Adrenal gland (tissue), 12 donors: ENCODE results near the gene RFFL. TPM values are rescaled to one million over a fixed set of nuclear protein-coding genes. Genes with fewer than 3 reads are reported as not detected.

Experiments used
- DNase-seq, 7 donors: peaks; one replicate each; pipeline ENCODE4 v3.0.0-alpha.2; 2019 to 2020
- H3K27ac ChIP-seq, 5 donors: fragments of 200-600 bp; sonication (generic) in 4 of 5; 1 replicate in 3 of 5; 2 replicates in 2 of 5; pipeline versions ENCODE4 v1.5.1 to v1.8.0; 2016 to 2020; ENCODE audit warnings: mild to moderate bottlenecking in 1 of 5
- H3K27me3 ChIP-seq: fragments of 200-600 bp; 2 replicates; pipeline ENCODE4 v1.8.0; 2021
- H3K36me3 ChIP-seq, 2 donors: fragments of 200-600 bp; replicated peaks in 1 of 2; 1 replicate in 1 of 2; 2 replicates in 1 of 2; pipeline versions ENCODE4 v1.5.1 to v1.8.0; 2018 to 2022
- H3K4me1 ChIP-seq, 2 donors: fragments of 200-600 bp; replicated peaks in 1 of 2; 1 replicate in 1 of 2; 2 replicates in 1 of 2; pipeline versions ENCODE4 v1.5.1 to v1.8.0; 2018 to 2021
- H3K4me3 ChIP-seq, 4 donors: fragments of 200-600 bp; sonication (generic) in 3 of 4; one replicate each; pipeline ENCODE4 v1.5.1; 2016 to 2018
- H3K9me3 ChIP-seq, 3 donors: fragments of 200-600 bp; sonication (generic) in 1 of 3; replicated peaks in 1 of 3; 1 replicate in 2 of 3; 2 replicates in 1 of 3; pipeline versions ENCODE4 v1.5.1 to v1.8.0; 2016 to 2021
- POLR2A ChIP-seq, 2 donors: fragments of 450-650 bp; IDR thresholded peaks; one replicate each; pipeline ENCODE4 v1.6.1; 2017; ENCODE audit warnings: antibody characterized with exemption in 2 of 2, mild to moderate bottlenecking in 2 of 2, moderate library complexity in 1 of 2
- WGBS, 4 donors: extraction: QIAGEN DNeasy Blood & Tissue Kit in 2 of 4; methylation state at CpG; one replicate each; pipeline versions ENCODE4 v1.1.5 to v1.1.7; 2013 to 2017; 5-methylcytosine and 5-hydroxymethylcytosine counted together
- intact Hi-C, 2 donors: fragments of 100-400 bp; cut with DNase I; formaldehyde crosslinking; loops; one replicate each; pipeline versions ENCODE4 v1.14.1 to v1.15.0; 2022 to 2023
- polyA plus RNA-seq, 3 donors: library from polyadenylated mRNA; stranded (reverse); fragments of 200-250 nt in 2 of 3; fragments of 350-450 nt in 1 of 3; fragmentation: Illumina TruSeq in 1 of 3; extraction: RNeasy Lipid Tissue Mini Kit (QIAGEN cat#74804) in 1 of 3; gene quantifications; one replicate each; pipeline ENCODE4 v1.2.3, GENCODE V29; 2013 to 2014
- total RNA-seq, 9 donors: library from RNA; depleted of rRNA in 4 of 9; stranded (reverse); fragments of >200 nt in 4 of 9; fragments of 120-200 nt in 1 of 9; fragmentation: NEBNext Ultra II Directional in 1 of 9; extraction: Animal tissue kit (Norgen Biotek cat#: 25700) in 1 of 9; gene quantifications; one replicate each; pipeline versions ENCODE4 v1.1.0 to v1.2.4, GENCODE V29; 2013 to 2023
- TF ChIP-seq, protein P1 (sequence below), 6 experiments: fragments of 450-650 bp in 4 of 6; fragments of 200-600 bp in 2 of 6; sonication (generic) in 1 of 6; IDR thresholded peaks; 1 replicate in 5 of 6; 2 replicates in 1 of 6; pipeline versions ENCODE4 v1.5.1 to v1.8.0; 2016 to 2021; ENCODE audit warnings: antibody characterized with exemption in 6 of 6, mild to moderate bottlenecking in 2 of 6, moderate library complexity in 1 of 6
- donor health status: healthy with polysubstance abuse.
- donor health status: Bipolar disorder and iron deficiency.
- donor health status: DM: yes; HTN: yes; CAD: no.
- donor health status: DM: no; HTN: no; CAD: no.
- donor health status: DM: no; HTN: no; CAD: no.
- donor health status: DM: yes; HTN: yes; CAD: no.

The RFFL gene
- total and polyA plus RNA-seq, 12 donors: 2.5 to 24.4 (median 16.3) TPM

- WGBS, 4 donors: 95 to 97% (median 96%) methylated on average over 1 of the region's 1 CpG
- DNase-seq: no peak
- TF ChIP-seq POLR2A (IDR thresholded peaks at IDR 0.05): no peak
- TF ChIP-seq, protein P1, sequence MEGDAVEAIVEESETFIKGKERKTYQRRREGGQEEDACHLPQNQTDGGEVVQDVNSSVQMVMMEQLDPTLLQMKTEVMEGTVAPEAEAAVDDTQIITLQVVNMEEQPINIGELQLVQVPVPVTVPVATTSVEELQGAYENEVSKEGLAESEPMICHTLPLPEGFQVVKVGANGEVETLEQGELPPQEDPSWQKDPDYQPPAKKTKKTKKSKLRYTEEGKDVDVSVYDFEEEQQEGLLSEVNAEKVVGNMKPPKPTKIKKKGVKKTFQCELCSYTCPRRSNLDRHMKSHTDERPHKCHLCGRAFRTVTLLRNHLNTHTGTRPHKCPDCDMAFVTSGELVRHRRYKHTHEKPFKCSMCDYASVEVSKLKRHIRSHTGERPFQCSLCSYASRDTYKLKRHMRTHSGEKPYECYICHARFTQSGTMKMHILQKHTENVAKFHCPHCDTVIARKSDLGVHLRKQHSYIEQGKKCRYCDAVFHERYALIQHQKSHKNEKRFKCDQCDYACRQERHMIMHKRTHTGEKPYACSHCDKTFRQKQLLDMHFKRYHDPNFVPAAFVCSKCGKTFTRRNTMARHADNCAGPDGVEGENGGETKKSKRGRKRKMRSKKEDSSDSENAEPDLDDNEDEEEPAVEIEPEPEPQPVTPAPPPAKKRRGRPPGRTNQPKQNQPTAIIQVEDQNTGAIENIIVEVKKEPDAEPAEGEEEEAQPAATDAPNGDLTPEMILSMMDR (IDR thresholded peaks at IDR 0.05): no peak
- intact Hi-C loops: no loop called here
- peak overlapping the region in 1 of 5 donors; percentile 47 for H3K27ac ChIP-seq
- H3K4me1 ChIP-seq: peaks cover 0 to 16% of the 10 kb centered on the region in 2 donors
- H3K36me3 ChIP-seq: no peaks in the 10 kb centered on the region
- H3K9me3 ChIP-seq: no peaks in the 10 kb centered on the region
- no peaks in the 10 kb centered on the region for H3K27me3 ChIP-seq
- H3K4me3 ChIP-seq: no peak overlapping the region
Measured at GRCh38 chr17:35081638-35082037, 18.1 kb upstream of the RFFL start.

- H3K27me3 ChIP-seq: no peaks in the 10 kb centered on the region
- no peak for TF ChIP-seq POLR2A (IDR thresholded peaks at IDR 0.05)
- TF ChIP-seq, protein P1 (IDR thresholded peaks at IDR 0.05): no peak
- WGBS, 4 donors: 60 to 88% (median 69%) methylated on average over 1 of the region's 1 CpG
- no peaks in the 10 kb centered on the region for H3K36me3 ChIP-seq
- no peak for DNase-seq
- H3K4me3 ChIP-seq: no peak overlapping the region
- intact Hi-C loops: no loop called here
- no peaks in the 10 kb centered on the region for H3K9me3 ChIP-seq
- H3K27ac ChIP-seq: no peak overlapping the region
- peaks cover 0 to 16% of the 10 kb centered on the region in 2 donors for H3K4me1 ChIP-seq
Measured at GRCh38 chr17:35080536-35080935, 17.0 kb upstream of the RFFL start.

DNA sequence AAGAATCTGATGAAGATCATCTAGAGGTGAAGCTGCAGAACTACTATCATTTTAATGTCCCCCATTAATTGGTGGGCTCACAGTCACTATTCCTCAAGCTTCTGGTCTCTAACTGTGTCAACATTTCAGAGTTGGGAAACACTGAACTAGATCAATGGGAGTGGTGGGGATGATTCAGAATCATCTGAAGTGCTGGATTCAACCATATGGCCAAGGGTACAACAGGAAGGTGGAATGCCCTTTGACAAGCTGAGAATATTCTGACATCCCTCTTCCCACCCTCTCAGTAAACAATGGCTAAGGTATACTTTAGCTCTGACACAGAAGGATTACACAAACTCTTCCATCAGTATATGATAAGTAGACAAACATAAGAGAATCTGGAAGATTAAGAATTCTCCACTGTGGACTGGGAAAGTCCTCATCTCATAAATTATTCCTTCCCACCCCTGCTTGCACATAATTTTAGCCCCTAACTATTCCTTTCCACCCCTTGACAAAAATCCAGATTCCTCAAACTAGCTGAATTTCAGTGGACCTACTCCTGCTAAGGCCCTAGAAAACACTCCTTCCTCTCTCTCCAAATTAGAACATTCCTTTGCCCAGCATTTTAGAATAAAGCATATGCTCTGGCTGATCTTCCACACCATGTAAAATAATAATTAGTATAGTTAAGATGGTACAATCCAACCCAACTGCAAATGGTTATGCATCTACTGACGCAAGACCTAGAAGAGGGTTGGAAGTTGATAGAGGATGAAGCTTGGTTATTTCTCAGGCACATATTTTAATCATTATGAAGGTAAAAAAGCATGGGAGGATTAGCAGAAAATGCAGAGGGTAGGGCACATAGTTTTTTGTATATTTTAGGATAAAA lies 16.3 kb upstream of the RFFL start:
- Histone ChIP-seq H3K4me1 (peaks cover 0 to 24% of the 10 kb centered on the region in 2 donors), H3K9me3 (no peaks in the 10 kb centered on the region), H3K4me3 (no peak overlapping the region), H3K27ac (no peak overlapping the region), H3K36me3 (no peaks in the 10 kb centered on the region), H3K27me3 (no peaks in the 10 kb centered on the region)
- WGBS, 4 donors: 98 to 100% (median 100%) methylated on average over 1 of the region's 1 CpG
- intact Hi-C loops: no loop called here
- TF ChIP-seq POLR2A (IDR thresholded peaks at IDR 0.05): no peak
- TF ChIP-seq, protein P1 (IDR thresholded peaks at IDR 0.05): no peak
- no peak for DNase-seq

- DNase-seq: no peak
- Histone ChIP-seq H3K4me1 (peaks cover 0 to 14% of the 10 kb centered on the region in 2 donors), H3K27me3 (no peaks in the 10 kb centered on the region), H3K4me3 (no peak overlapping the region), H3K9me3 (no peaks in the 10 kb centered on the region), H3K27ac (no peak overlapping the region), H3K36me3 (no peaks in the 10 kb centered on the region)
- WGBS, 4 donors: 72 to 89% (median 88%) methylated on average over 1 of the region's 1 CpG
- no peak for TF ChIP-seq POLR2A (IDR thresholded peaks at IDR 0.05)
- TF ChIP-seq, protein P1 (IDR thresholded peaks at IDR 0.05): no peak
- intact Hi-C loops: no loop called here
Measured at GRCh38 chr17:35076874-35077273, 13.4 kb upstream of the RFFL start.
